Adrenal gland (tissue), 5 donors: ENCODE measurements around the gene PBX3.

Source experiments
- CTCF ChIP-seq, 6 experiments: fragments of 450-650 bp in 4 of 6; fragments of 200-600 bp in 2 of 6; sonication (generic) in 1 of 6; IDR thresholded peaks; 1 replicate in 5 of 6; 2 replicates in 1 of 6; pipeline versions ENCODE4 v1.5.1 to v1.8.0; 2016 to 2021; ENCODE audit warnings: antibody characterized with exemption in 6 of 6, mild to moderate bottlenecking in 2 of 6, moderate library complexity in 1 of 6
- POLR2A ChIP-seq, 2 donors: fragments of 450-650 bp; IDR thresholded peaks; one replicate each; pipeline ENCODE4 v1.6.1; 2017; ENCODE audit warnings: antibody characterized with exemption in 2 of 2, mild to moderate bottlenecking in 2 of 2, moderate library complexity in 1 of 2
- donor health status: DM: no; HTN: no; CAD: no.

- TF ChIP-seq CTCF (IDR thresholded peaks at IDR 0.05) = no peak
- TF ChIP-seq POLR2A (IDR thresholded peaks at IDR 0.05) = no peak
Measured at GRCh38 chr9:125932012-125932411, 184.8 kb downstream of the PBX3 start.
